HepG2 (cell line): Measurements from ENCODE around the gene CACNA1F. TPM values are rescaled to one million over a fixed set of nuclear protein-coding genes. Genes with fewer than 3 reads are reported as not detected.
A peak's percentile ranks its signal among the peaks of the same experiment; 100 is the strongest.

Source experiments
- EP300 ChIP-seq, 3 experiments: sonication (generic) in 1 of 3; formaldehyde crosslinking in 1 of 3; IDR thresholded peaks; 2 replicates each; pipeline versions ENCODE4 v1.5.1 to v1.6.1; 2011 to 2020; ENCODE audit warnings: low read depth in 2 of 3, low read length in 2 of 3, borderline replicate concordance in 1 of 3, improper control_type of control experiment in 1 of 3, mild to moderate bottlenecking in 1 of 3, missing genetic modification reagents in 1 of 3, moderate library complexity in 1 of 3
- KMT2A ChIP-seq: sonication (generic); formaldehyde crosslinking; IDR thresholded peaks from 2 replicates; pipeline ENCODE4 v1.4.0; 2020; ENCODE audit warnings: missing genetic modification reagents
- NR2C2 ChIP-seq: sonication (generic); formaldehyde crosslinking; IDR thresholded peaks from 2 replicates; pipeline ENCODE4 v1.4.0; 2020; ENCODE audit warnings: missing genetic modification reagents, mild to moderate bottlenecking, moderate library complexity, borderline replicate concordance
- TEAD3 ChIP-seq: optimal IDR thresholded peaks from 2 replicates; pipeline ENCODE3; 2016; ENCODE audit warnings: borderline replicate concordance
- ZBTB2 ChIP-seq: sonication (generic); formaldehyde crosslinking; IDR thresholded peaks from 2 replicates; pipeline ENCODE4 v1.8.0; 2022; ENCODE audit warnings: low read depth, missing genetic modification reagents
- ZBTB40 ChIP-seq, 2 experiments: fragments of 450-650 bp in 1 of 2; sonication (generic) in 1 of 2; formaldehyde crosslinking in 1 of 2; IDR thresholded peaks; 2 replicates each; pipeline versions ENCODE4 v1.6.1 to v1.8.0; 2016 to 2022; ENCODE audit warnings: antibody characterized with exemption in 1 of 2, mild to moderate bottlenecking in 1 of 2, missing genetic modification reagents in 1 of 2
- ZFP36L2 ChIP-seq: sonication (generic); formaldehyde crosslinking; IDR thresholded peaks from 2 replicates; pipeline ENCODE4 v1.4.0; 2020; ENCODE audit warnings: missing genetic modification reagents
- ZNF34 ChIP-seq: sonication (generic); formaldehyde crosslinking; IDR thresholded peaks from 2 replicates; pipeline ENCODE4 v1.4.0; 2020; ENCODE audit warnings: mild to moderate bottlenecking, missing genetic modification reagents, borderline replicate concordance
- ZNF652 ChIP-seq: IDR thresholded peaks from 2 replicates; pipeline ENCODE4 v1.6.1; 2016; ENCODE audit warnings: low read depth, borderline replicate concordance
- ZNF770 ChIP-seq: sonication (generic); formaldehyde crosslinking; IDR thresholded peaks from 2 replicates; pipeline ENCODE4 v1.5.0; 2020; ENCODE audit warnings: mild to moderate bottlenecking, missing genetic modification reagents
- ZNF784 ChIP-seq: sonication (generic); formaldehyde crosslinking; IDR thresholded peaks from 2 replicates; pipeline ENCODE4 v1.5.1; 2020; ENCODE audit warnings: missing genetic modification reagents, mild to moderate bottlenecking, borderline replicate concordance
- polyA plus RNA-seq, 8 experiments: library from polyadenylated mRNA; depleted of rRNA in 3 of 8; stranded (reverse) in 7 of 8; unstranded in 1 of 8; fragments of >200 nt; fragmentation: Illumina TruSeq in 4 of 8; extraction: Trizol in 4 of 8; gene quantifications; 2 replicates each; pipeline versions ENCODE4 v1.2.1 to v1.2.3, GENCODE V29; 2011 to 2016; ENCODE audit warnings: low read depth in 4 of 8, missing spikeins in 1 of 8, mixed read lengths in 1 of 8; ENCODE audit not compliant: insufficient read depth in 1 of 8
- total RNA-seq, 5 experiments: library from RNA; depleted of rRNA; stranded (reverse); fragments of >200 nt; fragmentation: Illumina TruSeq; extraction: Trizol; gene quantifications; 2 replicates each; pipeline ENCODE4 v1.2.3, GENCODE V29; 2016; ENCODE audit warnings: low read depth in 1 of 5

CACNA1F gene
- total and polyA plus RNA-seq, 2 of the 13 experiments (the other 11 are each of a cell fraction or from before 2014, with no cell fraction given): 0.03 TPM; not detected in 1

GRCh38 chrX:49199906-49200771, 33.0 kb downstream of the CACNA1F start, which contains the start of gene SYP (continued):
- peak in 1 of 2 experiments; percentile 98; a peak in 2 of 4 replicates for TF ChIP-seq EP300 (IDR thresholded peaks at IDR 0.05; ENCODE audit: low read depth in 2 of 2, low read length in 2 of 2)
- TF ChIP-seq EP300 (CRISPR knock-in tag; IDR thresholded peaks at IDR 0.05; ENCODE audit: borderline replicate concordance): no peak
- TF ChIP-seq TEAD3 (CRISPR knock-in tag): peak; percentile 56
- TF ChIP-seq ZNF784 (CRISPR knock-in tag): peak; percentile 52; the same call in 1 of the 2 replicates
- TF ChIP-seq KMT2A (CRISPR knock-in tag): 0 out of 2 replicates have a peak, but pooled peaks have one; percentile 43
- TF ChIP-seq ZBTB2 (CRISPR knock-in tag): peak; percentile 84
- TF ChIP-seq ZNF34: no peak
- 0 out of 2 replicates have a peak, but pooled peaks have one; percentile 23 for TF ChIP-seq ZNF770 (CRISPR knock-in tag)
- no peak for TF ChIP-seq ZFP36L2 (CRISPR knock-in tag)
- no peak for TF ChIP-seq ZBTB40 (IDR thresholded peaks at IDR 0.05)
- TF ChIP-seq ZBTB40 (CRISPR knock-in tag; IDR thresholded peaks at IDR 0.05): no peak
- peak; percentile 25; the same call in 1 of the 2 replicates for TF ChIP-seq NR2C2 (CRISPR knock-in tag)
- no peak for TF ChIP-seq ZNF652 (CRISPR knock-in tag)
